GM18505 (cell line): ENCODE results near the gene MYD88.

Experiments used
- ATAC-seq: cut with Tn5 transposase; IDR thresholded peaks from one replicate; pipeline ENCODE4 v1.9.1; 2021; ENCODE audit not compliant: unreplicated experiment
- POLR2A ChIP-seq: IDR thresholded peaks from 4 replicates; pipeline ENCODE4 v1.6.1; 2011; ENCODE audit warnings: borderline replicate concordance; ENCODE audit not compliant: insufficient read depth, insufficient read length; ENCODE audit errors: extremely low read depth

MYD88 gene

GRCh38 chr3:38116471-38117162 is 21.8 kb upstream of the MYD88 start:
- TF ChIP-seq POLR2A, result no peak
- no peak for ATAC-seq

- TF ChIP-seq POLR2A, result no peak
- ATAC-seq, result no peak
Measured at GRCh38 chr3:38117163-38117716, 21.2 kb upstream of the MYD88 start.

- no peak for TF ChIP-seq POLR2A
- no peak for ATAC-seq
Measured at GRCh38 chr3:38117748-38118420, 20.6 kb upstream of the MYD88 start.

GRCh38 chr3:38118421-38119247 is 19.8 kb upstream of the MYD88 start:
- no peak for ATAC-seq

GRCh38 chr3:38119248-38119544 is 19.3 kb upstream of the MYD88 start:
- no peak for TF ChIP-seq POLR2A
- no peak for ATAC-seq

More at GRCh38 chr3:38118421-38119247, 19.8 kb upstream of the MYD88 start:
- no peak for TF ChIP-seq POLR2A

GRCh38 chr3:38119821-38120692 is 18.4 kb upstream of the MYD88 start:
- TF ChIP-seq POLR2A, result no peak

GRCh38 chr3:38120693-38121450 is 17.6 kb upstream of the MYD88 start:
- no peak for ATAC-seq
- no peak for TF ChIP-seq POLR2A

More at GRCh38 chr3:38119821-38120692, 18.4 kb upstream of the MYD88 start:
- no peak for ATAC-seq

- ATAC-seq, result no peak
Measured at GRCh38 chr3:38121451-38121831, 17.0 kb upstream of the MYD88 start.

GRCh38 chr3:38121832-38122461 is 16.5 kb upstream of the MYD88 start:
- ATAC-seq, result no peak

More at GRCh38 chr3:38121451-38121831, 17.0 kb upstream of the MYD88 start:
- TF ChIP-seq POLR2A, result no peak

GRCh38 chr3:38122712-38123290 is 15.7 kb upstream of the MYD88 start:
- no peak for TF ChIP-seq POLR2A
- no peak for ATAC-seq

More at GRCh38 chr3:38121832-38122461, 16.5 kb upstream of the MYD88 start:
- no peak for TF ChIP-seq POLR2A
